ENCODE results near the gene FAM43A. TPM values are rescaled to one million over a fixed set of nuclear protein-coding genes. Genes with fewer than 3 reads are reported as not detected.
A peak's percentile ranks its signal among the peaks of the same experiment; 100 is the strongest.

Gene FAM43A, protein sequence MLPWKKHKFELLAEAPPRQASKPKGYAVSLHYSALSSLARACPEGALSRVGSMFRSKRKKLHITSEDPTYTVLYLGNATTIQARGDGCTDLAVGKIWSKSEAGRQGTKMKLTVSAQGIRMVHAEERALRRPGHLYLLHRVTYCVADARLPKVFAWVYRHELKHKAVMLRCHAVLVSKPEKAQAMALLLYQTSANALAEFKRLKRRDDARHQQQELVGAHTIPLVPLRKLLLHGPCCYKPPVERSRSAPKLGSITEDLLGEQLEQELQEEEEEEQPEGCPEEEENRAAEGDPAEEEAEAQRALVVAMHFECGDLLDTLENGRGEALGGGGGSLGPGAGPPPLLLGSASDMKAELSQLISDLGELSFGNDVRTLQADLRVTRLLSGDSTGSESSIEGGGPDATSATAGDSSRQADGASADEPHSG
- polyA plus RNA-seq (2014; cell fraction: cytosol; rRNA removed): 0.48 and 1.1 TPM in 2 replicates
- 1.2 and 2.2 TPM in 2 replicates for polyA plus RNA-seq (2014; cell fraction: nucleus; rRNA removed)

DNA sequence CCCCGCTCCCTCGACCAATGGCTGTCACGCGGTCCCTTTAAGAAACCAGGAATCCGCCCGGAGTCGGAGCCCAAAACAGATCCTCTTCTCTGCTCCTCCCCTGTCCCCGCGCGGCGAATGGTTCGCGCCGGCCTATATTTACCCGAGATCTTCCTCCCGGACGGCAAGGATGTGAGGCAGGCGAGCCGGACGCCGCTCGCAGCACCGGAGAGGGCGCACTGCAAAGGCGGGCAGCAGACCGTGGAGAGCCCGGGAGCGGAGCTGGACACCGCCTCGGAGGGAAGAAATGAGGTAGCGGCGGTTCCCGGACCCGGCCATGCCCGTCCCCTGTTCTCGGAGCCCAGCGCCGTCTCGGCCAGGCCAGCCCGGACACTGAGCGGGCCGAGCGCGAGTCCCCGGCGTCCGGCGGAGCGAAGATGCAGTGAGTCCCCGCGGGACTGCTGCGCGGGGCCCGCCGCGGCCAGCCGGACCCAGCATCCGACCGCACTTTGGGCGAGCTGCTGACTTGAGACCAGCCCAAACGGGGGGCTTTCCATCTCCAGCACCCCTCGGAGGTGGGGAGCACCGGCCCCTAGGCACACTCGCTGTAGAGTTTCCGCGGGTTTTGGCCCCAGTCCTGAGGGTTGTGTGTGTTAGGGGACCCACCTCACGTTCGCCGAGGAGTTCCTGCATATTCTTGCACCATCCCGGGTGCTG is at the start of gene FAM43A:
Gene FAM43A (plus strand): TSS at position 166 of the 696 bp plus-strand sequence. CDS start 944 bp downstream, outside the sequence.
- DNase-seq (ENCODE audit: low spot score): peak; percentile 91

DNA sequence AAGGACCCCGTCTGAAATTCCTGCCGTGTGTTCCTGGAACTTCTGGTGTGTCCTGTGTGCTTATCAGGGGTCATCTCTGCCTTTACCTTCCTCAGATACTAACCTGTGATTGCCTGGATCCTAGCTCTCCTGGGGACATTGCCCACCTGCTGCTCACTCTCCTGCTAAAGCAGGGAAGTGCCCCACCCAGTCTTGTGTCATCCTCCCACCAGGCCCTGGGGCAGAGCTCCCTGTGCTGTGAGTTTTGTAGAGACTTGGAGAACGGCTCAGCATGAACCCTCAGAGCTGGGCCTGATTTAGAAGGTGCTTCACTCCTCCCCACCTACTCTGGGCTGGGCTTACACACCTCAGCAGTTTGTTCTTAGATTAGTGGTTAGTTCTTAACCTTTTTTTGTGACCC is 48.6 kb upstream of the FAM43A start:
- DNase-seq (ENCODE audit: low spot score): no peak

DNA sequence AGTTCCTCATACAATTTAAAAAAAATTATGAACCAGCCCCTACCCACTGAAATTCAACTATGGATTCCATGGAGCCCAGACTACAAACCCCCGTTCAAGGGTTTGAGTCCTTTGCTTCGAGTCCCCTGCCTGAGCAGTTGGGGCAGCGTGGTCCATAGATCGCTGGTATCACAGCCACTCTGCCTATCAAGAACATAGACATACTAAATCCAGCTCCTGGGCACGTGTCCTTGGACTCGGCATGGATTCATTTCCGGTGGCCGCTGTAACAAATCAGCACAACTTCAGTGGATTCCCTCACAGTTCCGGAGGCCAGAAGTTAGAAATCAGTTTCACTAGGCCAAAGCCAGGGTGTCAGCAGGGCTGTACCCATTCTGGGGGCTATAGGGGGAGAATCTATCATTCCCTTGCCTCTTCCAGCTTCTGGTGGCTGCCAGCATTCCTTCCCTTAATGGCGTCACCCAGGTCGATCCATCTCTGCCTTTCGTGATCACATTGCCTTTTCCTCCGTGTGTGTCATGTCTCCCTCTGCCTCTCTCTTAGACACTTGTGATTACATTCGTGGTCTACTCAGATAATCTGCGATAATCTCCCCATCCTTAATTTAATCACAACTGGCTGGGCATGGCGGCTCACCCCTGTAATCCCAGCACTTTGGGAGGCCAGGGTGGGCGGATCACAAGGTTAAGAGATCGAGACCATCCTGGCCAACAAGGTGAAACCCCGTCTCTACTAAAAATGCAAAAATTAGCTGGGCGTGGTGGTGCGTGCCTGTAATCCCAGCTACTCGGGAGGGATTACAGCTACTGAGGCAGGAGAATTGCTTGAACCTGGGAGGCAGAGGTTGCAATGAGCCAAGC is 47.9 kb upstream of the FAM43A start:
- DNase-seq (ENCODE audit: low spot score): no peak

DNA sequence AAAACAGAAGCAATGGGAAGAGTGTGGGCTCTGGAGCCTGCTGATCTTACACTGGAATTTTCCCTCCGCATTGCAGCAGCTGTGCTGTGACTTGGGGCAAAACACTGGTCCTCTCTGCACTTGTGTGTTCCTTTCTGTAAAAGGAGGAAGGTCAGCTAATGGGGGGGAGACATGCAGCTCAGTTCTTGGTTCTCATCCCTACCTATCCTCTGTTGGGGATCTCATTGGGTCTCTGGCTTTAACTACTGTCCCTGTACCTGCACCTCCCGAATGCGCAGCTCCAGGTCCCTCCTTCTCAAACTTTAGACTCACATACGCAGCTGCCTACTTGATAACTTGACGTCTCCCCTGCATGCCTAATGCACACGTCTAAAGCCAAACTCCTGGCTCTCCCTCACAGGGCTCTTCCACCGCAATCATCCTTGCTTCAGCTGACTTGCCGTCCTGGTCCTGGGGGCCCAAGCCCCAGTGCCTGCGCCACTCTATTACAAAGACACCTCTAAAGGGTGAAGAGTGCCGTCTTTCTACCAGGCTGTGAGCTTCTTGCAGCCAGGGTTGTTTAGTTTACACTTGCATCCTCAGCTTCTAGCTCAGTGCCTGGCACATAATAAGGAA is 46.6 kb upstream of the FAM43A start:
- no peak for DNase-seq (ENCODE audit: low spot score)

DNA sequence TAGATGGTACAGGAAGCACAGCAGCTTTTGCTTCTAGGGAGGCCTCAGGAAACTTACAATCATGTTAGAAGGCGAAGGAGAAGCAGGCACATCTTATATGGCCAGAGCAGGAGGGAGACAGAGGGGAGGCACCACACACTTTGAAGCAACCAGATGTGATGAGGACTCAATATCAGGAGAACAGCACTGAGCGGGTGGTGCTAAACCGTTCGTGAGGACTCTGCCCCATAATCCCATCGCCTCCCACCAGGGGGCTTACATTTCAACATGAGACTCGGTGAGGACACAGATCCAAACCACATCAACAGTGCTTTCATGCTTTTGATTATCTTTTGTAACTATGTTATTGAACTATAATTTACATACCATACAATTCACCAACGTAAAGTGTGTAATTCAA is 44.9 kb upstream of the FAM43A start:
- no peak for DNase-seq (ENCODE audit: low spot score)

DNA sequence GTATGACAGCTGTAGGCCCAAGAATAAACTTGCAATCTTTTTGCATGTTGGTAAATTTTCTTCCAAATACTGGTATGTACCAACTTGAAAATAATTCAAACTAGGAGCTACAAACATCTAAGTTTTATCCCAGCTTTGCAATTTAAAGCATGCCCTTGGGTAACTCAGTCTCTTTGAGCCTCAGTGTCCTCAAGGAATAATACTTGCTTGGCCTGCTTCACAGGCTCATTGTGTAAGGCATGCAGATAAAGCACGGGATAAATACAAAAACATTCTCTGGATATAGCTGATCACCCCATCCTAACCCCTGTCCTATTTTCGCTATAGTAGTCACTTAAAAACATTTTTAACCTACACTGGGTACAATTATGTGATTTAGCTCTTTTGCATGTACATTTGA is 42.9 kb upstream of the FAM43A start:
- no peak for DNase-seq (ENCODE audit: low spot score)

DNA sequence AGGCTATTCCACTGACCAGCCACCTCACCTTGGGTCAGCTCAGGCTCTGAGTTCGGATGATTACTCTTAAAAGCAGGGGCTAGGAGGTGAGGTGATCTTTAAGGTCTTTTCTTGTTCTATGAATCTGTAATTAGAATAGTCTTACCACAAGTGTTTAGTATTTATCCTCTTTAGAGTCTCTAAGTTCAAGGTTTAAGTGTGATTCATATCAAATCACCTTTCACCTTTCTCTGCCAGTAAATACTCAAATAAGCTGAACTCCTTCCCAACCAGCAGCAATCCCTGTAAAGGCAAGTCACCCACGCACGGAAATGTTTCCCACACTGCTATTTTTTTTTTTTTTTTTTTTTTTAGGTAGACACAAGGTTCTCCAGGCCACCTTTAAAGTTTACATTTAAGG is 37.9 kb upstream of the FAM43A start:
- no peak for DNase-seq (ENCODE audit: low spot score)

DNA sequence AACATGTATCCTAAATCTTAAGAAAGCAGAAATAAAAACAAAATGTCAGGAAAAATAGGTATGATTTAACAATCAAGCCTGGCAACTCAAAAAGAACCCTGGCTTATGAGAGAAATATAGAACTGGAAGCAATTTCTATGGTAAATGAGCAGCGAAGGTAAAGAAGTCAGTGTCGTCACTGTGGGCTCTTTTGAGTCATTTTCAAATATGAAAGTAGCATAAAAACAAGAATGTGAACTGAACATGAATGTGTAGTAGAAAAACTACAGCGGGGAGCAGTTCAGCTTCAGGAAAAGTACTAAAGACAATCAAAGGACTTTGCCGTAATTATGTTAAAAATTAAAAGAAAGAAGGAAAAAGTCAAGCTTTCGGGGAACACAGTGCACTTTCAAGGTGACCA is 31.2 kb upstream of the FAM43A start:
- DNase-seq (ENCODE audit: low spot score): no peak

DNA sequence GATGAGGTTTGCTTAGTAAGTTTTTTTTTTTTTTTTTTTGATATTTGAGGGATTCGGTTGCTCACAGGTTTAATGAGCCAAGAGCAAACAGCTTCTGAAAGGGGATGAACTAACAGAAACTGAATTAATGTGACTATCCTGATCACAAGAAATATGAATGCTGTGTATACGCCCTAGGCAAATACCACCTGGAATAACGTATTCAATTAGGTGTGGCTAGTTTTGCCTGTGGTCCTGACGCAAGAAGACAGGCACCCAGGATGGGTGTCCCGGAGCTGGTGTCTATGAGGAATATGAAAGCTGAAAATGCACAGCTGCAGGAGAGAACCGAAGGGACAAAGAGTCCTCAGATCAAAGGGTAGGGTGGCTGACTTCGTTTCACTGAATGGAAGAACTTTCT is 28.2 kb upstream of the FAM43A start:
- no peak for DNase-seq (ENCODE audit: low spot score)

DNA sequence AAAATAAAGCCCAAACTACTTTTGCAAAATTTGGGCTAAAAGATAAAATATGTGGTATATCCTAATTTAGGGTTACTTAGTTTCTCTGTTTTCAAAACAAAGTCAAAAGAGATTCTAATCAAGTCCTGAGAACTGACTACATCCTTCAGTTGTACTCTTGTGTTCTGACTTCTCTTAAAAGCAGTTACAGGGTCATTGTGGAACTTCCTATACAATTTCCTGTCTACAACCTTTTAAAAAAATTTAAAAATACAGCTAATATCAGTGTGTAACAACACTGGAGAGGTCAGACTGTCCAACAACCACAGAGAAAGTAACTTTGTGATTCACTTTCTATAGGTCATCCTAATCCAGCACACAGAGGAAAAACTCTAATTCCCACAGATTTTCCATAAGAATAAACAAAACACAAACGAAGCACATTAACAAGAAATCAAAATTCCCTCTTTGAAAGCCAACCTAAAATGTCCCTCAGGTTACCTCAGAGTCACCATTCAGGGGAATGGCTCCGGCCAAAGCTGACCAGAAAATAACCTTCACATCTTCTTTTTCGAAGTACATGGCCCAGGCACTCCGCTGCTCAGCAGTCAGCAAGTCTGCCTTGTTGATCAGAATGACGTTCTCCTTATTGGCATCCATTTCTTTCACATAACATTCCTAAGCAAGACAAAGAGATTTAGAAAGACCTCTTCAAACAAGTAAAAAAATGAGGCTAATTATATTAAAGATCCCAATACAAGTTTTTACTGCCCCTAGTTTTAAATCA is 27.0 kb upstream of the FAM43A start:
- no peak for DNase-seq (ENCODE audit: low spot score)

DNA sequence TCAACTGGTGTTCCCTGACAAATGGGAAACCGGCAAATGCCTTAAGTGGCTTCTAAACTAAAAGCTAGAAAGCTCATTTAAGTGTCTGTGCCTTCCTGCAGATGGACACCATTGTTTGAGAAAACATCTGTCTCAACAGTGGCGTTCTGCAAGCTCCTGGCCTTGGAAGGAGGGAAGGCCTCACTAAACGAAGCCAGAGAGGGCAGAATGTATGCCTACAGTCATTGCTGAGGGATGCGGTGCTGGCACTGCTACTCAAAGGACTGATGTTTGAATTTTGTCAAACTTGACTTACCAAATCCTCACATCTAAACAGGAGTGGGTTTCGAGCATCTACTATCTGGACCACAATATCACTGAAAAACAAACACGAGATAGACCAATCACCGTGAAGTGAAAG is 25.9 kb upstream of the FAM43A start:
- DNase-seq (ENCODE audit: low spot score): no peak

DNA sequence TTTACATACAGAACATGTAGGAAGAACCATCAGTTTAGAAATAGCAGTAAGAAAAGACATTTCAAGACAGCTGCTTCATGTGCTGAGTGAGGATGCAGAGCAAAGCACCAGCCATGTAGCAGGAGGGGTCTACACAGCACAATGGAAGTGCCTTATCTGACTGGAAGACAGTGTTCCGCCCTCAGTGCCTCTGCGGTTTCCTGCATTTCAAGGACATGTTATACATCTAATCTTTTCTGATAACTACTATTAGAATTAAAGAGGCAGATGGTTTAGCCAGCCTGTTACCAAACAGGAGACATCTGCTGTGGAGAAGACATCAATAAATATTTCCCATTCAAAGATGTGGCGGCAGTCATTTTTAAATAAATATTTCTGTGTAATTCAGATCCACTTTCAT is 24.3 kb upstream of the FAM43A start:
- DNase-seq (ENCODE audit: low spot score): no peak

DNA sequence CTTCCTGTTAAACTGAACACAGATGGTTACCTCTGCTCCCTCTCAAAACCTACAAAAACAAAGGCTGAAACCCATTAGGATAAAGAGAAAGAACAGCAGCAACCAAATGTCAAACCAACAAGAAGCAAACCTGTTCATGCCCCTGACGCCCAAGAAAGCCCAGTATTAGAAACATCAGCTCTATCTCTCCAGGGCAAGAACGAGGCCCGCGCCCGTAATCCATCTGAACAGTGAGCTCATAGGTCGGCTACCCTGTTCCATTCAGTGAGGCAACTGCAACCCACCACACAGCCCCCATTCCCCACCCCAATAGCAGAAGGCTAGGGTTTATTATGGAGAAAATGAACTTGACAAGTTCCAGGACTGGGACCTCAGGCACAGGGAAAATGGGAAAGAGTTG is 23.7 kb upstream of the FAM43A start:
- no peak for DNase-seq (ENCODE audit: low spot score)

DNA sequence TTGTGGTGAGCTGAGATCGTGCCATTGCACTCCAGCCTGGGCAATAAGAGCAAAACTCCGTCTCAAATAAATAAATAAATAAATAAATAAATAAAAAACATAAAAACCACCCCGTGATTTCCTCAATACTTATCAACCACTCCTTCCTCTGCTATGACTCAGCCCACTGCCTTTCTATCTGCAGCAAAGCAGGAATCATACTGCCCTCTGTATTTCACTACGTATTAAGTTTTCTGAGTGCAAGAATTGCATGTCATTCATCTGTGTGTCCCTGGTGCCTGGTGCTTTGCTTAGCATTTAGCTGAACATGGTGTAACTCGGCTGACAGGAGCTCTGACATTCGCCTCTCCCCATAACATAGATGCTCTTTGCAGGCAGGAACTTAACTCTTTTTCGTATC is 20.8 kb upstream of the FAM43A start:
- no peak for DNase-seq (ENCODE audit: low spot score)

DNA sequence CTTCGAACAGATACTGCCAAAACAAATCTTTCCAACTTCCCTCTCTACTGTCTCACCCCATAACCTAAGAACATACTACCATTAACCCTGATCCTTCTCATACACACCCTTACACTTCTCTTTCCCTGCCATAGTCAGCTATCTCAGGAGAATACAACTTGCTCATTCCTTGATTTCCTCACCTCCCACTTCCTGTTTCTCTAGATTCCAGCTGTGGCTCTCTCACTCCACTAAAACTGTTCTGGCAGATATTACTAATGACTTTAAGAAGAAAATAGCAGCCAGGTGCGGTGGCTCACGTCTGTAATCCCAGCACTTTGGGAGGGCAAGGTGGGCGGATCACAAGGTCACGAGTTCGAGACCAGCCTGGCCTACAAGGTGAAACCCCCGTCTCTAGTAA is 18.3 kb upstream of the FAM43A start:
- no peak for DNase-seq (ENCODE audit: low spot score)

DNA sequence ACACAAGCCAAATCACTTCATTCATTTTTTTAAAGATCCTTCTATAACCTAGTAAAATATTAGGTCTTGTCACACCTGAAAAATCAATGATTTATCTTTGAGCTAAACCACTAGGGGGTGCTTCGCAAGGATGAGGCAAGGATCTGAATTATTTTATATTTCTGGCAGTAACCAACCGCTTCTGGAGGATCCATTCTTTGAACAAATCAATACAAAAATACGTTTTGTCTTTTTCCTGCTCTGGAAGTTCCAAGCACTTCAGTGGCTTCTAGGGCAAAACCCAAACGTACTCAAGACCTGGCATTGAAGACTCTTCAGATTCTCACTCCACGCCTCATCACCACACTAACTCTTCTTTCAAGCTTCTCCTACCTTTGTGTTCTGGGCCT is 14.2 kb upstream of the FAM43A start:
- peak; percentile 52 for DNase-seq (ENCODE audit: low spot score)

DNA sequence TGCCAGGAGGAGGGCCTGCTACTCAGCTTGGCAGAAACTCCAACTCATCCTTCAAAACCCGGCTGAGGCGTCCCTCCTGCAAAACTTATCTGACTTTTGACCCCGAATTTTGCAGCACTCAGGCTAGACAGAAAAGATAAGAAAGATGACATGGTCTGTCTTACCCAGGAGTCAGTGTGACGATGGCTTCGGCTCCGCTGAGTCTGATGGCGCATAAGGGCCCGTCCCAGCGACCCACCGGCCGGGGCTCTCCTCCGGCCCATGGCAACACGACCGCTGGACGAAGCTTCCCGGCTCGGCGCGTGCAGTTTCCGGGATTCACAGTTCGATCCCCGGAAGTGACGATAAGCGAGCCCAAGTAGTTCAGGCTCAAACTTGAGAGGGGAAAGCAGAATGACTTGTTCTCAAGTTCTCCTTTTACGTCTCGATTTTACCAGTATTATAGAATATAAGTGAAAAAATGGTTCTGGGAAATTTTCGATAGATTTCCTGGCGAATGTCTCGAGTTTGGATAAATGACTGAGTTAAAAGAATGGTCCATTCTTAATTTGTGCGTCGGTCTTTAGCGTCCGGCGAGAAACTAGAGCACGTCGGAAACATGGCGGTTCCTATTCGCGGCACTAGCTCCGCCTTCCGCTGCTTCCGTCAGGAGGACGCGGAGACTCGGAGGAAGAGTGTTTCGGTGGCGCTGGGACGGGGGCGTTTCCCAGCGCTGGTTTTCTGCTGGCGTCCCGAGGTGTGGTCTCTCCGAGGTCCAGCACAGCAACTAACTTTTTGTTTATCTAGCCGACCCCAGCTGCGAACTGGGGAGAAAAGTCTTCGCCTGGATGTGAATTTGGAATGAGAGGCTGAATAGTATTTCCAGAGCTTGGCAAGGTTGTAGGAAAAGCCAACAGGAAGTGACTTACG is 13.5 kb upstream of the FAM43A start, which contains the start of gene LSG1:
Gene LSG1 (minus strand): TSS at position 292 of the 909 bp plus-strand sequence. CDS start 29 bp downstream, at position 263.
- DNase-seq (ENCODE audit: low spot score): peak; percentile 97

DNA sequence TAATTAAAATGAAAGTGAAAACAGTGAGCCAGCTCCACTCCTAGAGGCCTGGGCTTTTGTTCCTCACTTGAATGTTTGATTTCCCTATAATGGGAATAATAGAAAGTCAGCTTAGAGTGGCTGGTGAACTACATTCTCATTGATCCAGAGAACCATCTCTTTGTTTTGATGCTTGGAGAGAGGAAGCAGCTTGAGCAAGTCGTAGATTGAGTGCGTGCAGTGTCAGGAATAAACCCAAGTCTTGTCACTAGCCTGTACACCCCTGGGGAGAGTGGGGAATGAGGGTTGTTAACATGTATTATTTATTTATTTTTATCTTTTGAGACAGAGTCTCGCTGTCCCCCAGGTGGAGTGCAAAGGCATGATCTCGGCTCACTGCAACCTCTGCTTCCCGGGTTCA is 12.8 kb upstream of the FAM43A start:
- DNase-seq (ENCODE audit: low spot score): no peak

DNA sequence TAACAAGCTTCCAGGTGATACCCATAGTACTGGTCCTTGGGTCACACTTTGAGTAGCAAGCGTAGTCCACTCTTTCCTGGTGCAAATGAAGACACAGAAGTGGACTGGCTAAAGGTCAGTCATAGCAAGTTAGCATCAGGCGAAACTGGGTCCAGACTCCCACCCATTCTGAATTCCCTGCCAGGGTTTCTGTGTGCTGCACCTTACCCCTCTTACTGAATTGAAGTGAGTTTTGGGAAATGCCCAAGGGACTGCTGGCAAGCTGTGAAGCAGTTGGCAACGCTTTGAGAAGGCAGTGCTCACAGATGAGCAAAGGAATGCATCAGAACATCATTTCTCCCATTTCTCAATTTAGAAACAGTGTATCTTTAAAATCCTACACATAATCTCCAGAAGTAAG is 11.9 kb upstream of the FAM43A start:
- no peak for DNase-seq (ENCODE audit: low spot score)
